HepG2 (cell line): Measurements from ENCODE around the gene BICDL1. TPM values are rescaled to one million over a fixed set of nuclear protein-coding genes. Genes with fewer than 3 reads are reported as not detected.
A peak's percentile ranks its signal among the peaks of the same experiment; 100 is the strongest.

Experiments
- CCAR2 ChIP-seq: fragments of 200-400 bp; formaldehyde crosslinking; optimal IDR thresholded peaks from 2 replicates; pipeline ENCODE3; 2018; ENCODE audit warnings: low read depth, mild to moderate bottlenecking, low read length, moderate library complexity
- CERS6 ChIP-seq: sonication (generic); formaldehyde crosslinking; IDR thresholded peaks from 2 replicates; pipeline ENCODE4 v1.5.0; 2020; ENCODE audit warnings: missing genetic modification reagents
- PAF1 ChIP-seq: IDR thresholded peaks from 2 replicates; pipeline ENCODE4 v1.6.1; 2016; ENCODE audit warnings: missing genetic modification reagents, missing compliant biosample characterization
- PREB ChIP-seq: sonication (generic); formaldehyde crosslinking; IDR thresholded peaks from 2 replicates; pipeline ENCODE4 v1.4.0; 2020; ENCODE audit warnings: missing genetic modification reagents
- RFXAP ChIP-seq: sonication (generic); formaldehyde crosslinking; IDR thresholded peaks from 2 replicates; pipeline ENCODE4 v1.4.0; 2020; ENCODE audit warnings: missing genetic modification reagents, borderline replicate concordance
- SP5 ChIP-seq: IDR thresholded peaks from 2 replicates; pipeline ENCODE4 v1.6.1; 2016; ENCODE audit warnings: low read depth, borderline replicate concordance
- TERF1 ChIP-seq: sonication (generic); formaldehyde crosslinking; IDR thresholded peaks from 2 replicates; pipeline ENCODE4 v1.8.0; 2022; ENCODE audit warnings: mild to moderate bottlenecking, missing genetic modification reagents, moderate library complexity
- ZBTB25 ChIP-seq: IDR thresholded peaks from 2 replicates; pipeline ENCODE4 v1.6.1; 2018; ENCODE audit warnings: missing genetic modification reagents
- ZNF124 ChIP-seq: sonication (generic); formaldehyde crosslinking; IDR thresholded peaks from 2 replicates; pipeline ENCODE4 v1.4.0; 2020; ENCODE audit warnings: missing genetic modification reagents
- ZNF275 ChIP-seq: sonication (generic); formaldehyde crosslinking; IDR thresholded peaks from 2 replicates; pipeline ENCODE4 v1.8.0; 2022; ENCODE audit warnings: missing genetic modification reagents, mild to moderate bottlenecking, inconsistent platforms, borderline replicate concordance
- ZNF431 ChIP-seq: sonication (generic); formaldehyde crosslinking; IDR thresholded peaks from 2 replicates; pipeline ENCODE4 v1.9.0; 2022; ENCODE audit warnings: missing genetic modification reagents, low read depth, mild to moderate bottlenecking, borderline replicate concordance
- ZSCAN21 ChIP-seq: sonication (generic); formaldehyde crosslinking; IDR thresholded peaks from 2 replicates; pipeline ENCODE4 v1.8.0; 2022; ENCODE audit warnings: mild to moderate bottlenecking, missing genetic modification reagents, moderate library complexity, borderline replicate concordance
- polyA plus RNA-seq, 8 experiments: library from polyadenylated mRNA; depleted of rRNA in 3 of 8; stranded (reverse) in 7 of 8; unstranded in 1 of 8; fragments of >200 nt; fragmentation: Illumina TruSeq in 4 of 8; extraction: Trizol in 4 of 8; gene quantifications; 2 replicates each; pipeline versions ENCODE4 v1.2.1 to v1.2.3, GENCODE V29; 2011 to 2016; ENCODE audit warnings: low read depth in 4 of 8, missing spikeins in 1 of 8, mixed read lengths in 1 of 8; ENCODE audit not compliant: insufficient read depth in 1 of 8
- total RNA-seq, 5 experiments: library from RNA; depleted of rRNA; stranded (reverse); fragments of >200 nt; fragmentation: Illumina TruSeq; extraction: Trizol; gene quantifications; 2 replicates each; pipeline ENCODE4 v1.2.3, GENCODE V29; 2016; ENCODE audit warnings: low read depth in 1 of 5

BICDL1 gene
- total and polyA plus RNA-seq, 2 of the 13 experiments (the other 11 are each of a cell fraction or from before 2014, with no cell fraction given), result 3.6 to 9.7 TPM

GRCh38 chr12:120116792-120117651 is 128.0 kb downstream of the BICDL1 start (continued):
- TF ChIP-seq ZNF275 (CRISPR knock-in tag) (no peak; the same call in 1 of the 2 replicates), ZBTB25 (CRISPR knock-in tag) (peak; percentile 27; the same call in 1 of the 2 replicates), ZNF124 (CRISPR knock-in tag) (no peak), RFXAP (CRISPR knock-in tag) (peak; percentile 32; the same call in 1 of the 2 replicates), TERF1 (CRISPR knock-in tag) (no peak), CCAR2 (no peak), ZNF431 (CRISPR knock-in tag) (no peak; the same call in 1 of the 2 replicates), CERS6 (0 out of 2 replicates have a peak, but pooled peaks have one; percentile 33), ZSCAN21 (CRISPR knock-in tag) (no peak; the same call in 1 of the 2 replicates), PREB (CRISPR knock-in tag) (no peak), PAF1 (CRISPR knock-in tag) (no peak), SP5 (CRISPR knock-in tag) (peak; percentile 51; the same call in 1 of the 2 replicates)
